Osteoblast (primary cell): ENCODE results near the gene SERPINA4. TPM values are rescaled to one million over a fixed set of nuclear protein-coding genes. Genes with fewer than 3 reads are reported as not detected.

Source experiments
- DNase-seq: peaks from one replicate; pipeline ENCODE4 v3.0.0; 2011; ENCODE audit warnings: low spot score, mixed read lengths; ENCODE audit not compliant: insufficient read length; ENCODE audit errors: missing footprints
- H2AFZ ChIP-seq: 2 replicates; pipeline ENCODE4 v1.6.0; 2011; ENCODE audit warnings: mild to moderate bottlenecking, low read length
- H3K27ac ChIP-seq: 2 replicates; pipeline ENCODE4 v1.5.1; 2011; ENCODE audit warnings: mild to moderate bottlenecking, low read depth, low read length, moderate library complexity
- H3K27me3 ChIP-seq: 2 replicates; pipeline ENCODE4 v1.6.0; 2012; ENCODE audit warnings: mild to moderate bottlenecking, control low read depth, inconsistent platforms, low read length, moderate library complexity; ENCODE audit not compliant: insufficient read depth
- H3K36me3 ChIP-seq: 2 replicates; pipeline ENCODE4 v1.5.1; 2011; ENCODE audit warnings: mild to moderate bottlenecking, low read length, control low read depth, moderate library complexity; ENCODE audit not compliant: insufficient read depth
- H3K4me1 ChIP-seq: 2 replicates; pipeline ENCODE4 v1.5.1; 2011; ENCODE audit warnings: mild to moderate bottlenecking, low read length, control low read depth, moderate library complexity; ENCODE audit not compliant: insufficient read depth
- H3K4me2 ChIP-seq: 2 replicates; pipeline ENCODE4 v1.6.0; 2011; ENCODE audit warnings: mild to moderate bottlenecking, low read length; ENCODE audit not compliant: insufficient read depth
- H3K4me3 ChIP-seq: fragments of 200-600 bp; sonication (generic); 3 replicates; pipeline ENCODE4 v1.5.1; 2012; ENCODE audit warnings: mild to moderate bottlenecking, low read length, inconsistent platforms; ENCODE audit not compliant: insufficient read depth
- H3K79me2 ChIP-seq: 2 replicates; pipeline ENCODE4 v1.6.0; 2012; ENCODE audit warnings: mild to moderate bottlenecking, low read length, control low read depth, inconsistent platforms; ENCODE audit not compliant: insufficient read depth
- H3K9me3 ChIP-seq: 2 replicates; pipeline ENCODE4 v1.5.1; 2011; ENCODE audit warnings: low read depth, low read length, control low read depth
- H4K20me1 ChIP-seq: 2 replicates; pipeline ENCODE4 v1.6.0; 2012; ENCODE audit warnings: mild to moderate bottlenecking, low read length, control low read depth; ENCODE audit not compliant: insufficient read depth
- total RNA-seq: library from RNA; depleted of rRNA; stranded (reverse); fragments of >200 nt; gene quantifications from 2 replicates; pipeline ENCODE4 v1.2.3, GENCODE V29; 2012
- TF ChIP-seq, protein P1 (sequence below): IDR thresholded peaks from 2 replicates; pipeline ENCODE4 v1.5.1; 2011; ENCODE audit warnings: mild to moderate bottlenecking, low read depth, low read length, moderate library complexity; ENCODE audit errors: extremely low read depth

The SERPINA4 gene
- total RNA-seq, 1 donor, result not detected

DNA sequence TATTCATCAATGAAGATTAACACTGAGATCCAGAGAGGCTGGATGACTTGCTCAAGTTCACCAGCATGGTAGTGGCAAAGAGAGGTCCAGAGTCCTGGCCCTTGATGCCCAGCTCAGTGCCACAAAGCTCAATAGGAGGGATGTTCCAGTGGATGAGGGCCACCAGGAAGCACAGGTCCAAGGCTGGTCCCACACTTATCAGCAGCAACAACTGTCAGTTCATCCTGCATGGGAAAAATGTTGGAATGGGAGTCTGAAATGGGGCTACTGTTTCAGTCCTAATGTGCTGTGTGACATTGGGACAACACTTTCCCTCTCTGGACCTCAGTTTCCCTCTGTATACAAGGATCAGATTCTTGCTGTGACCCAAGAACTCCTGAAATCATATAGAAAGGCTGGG is 31.2 kb downstream of the SERPINA4 start:
- no peaks in the 10 kb centered on the region for H4K20me1 ChIP-seq
- no peaks in the 10 kb centered on the region for H3K4me1 ChIP-seq
- H2AFZ ChIP-seq, result no peak overlapping the region
- TF ChIP-seq, protein P1, sequence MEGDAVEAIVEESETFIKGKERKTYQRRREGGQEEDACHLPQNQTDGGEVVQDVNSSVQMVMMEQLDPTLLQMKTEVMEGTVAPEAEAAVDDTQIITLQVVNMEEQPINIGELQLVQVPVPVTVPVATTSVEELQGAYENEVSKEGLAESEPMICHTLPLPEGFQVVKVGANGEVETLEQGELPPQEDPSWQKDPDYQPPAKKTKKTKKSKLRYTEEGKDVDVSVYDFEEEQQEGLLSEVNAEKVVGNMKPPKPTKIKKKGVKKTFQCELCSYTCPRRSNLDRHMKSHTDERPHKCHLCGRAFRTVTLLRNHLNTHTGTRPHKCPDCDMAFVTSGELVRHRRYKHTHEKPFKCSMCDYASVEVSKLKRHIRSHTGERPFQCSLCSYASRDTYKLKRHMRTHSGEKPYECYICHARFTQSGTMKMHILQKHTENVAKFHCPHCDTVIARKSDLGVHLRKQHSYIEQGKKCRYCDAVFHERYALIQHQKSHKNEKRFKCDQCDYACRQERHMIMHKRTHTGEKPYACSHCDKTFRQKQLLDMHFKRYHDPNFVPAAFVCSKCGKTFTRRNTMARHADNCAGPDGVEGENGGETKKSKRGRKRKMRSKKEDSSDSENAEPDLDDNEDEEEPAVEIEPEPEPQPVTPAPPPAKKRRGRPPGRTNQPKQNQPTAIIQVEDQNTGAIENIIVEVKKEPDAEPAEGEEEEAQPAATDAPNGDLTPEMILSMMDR, result no peak
- no peaks in the 10 kb centered on the region for H3K79me2 ChIP-seq
- H3K27ac ChIP-seq, result no peak overlapping the region
- H3K36me3 ChIP-seq, result no peaks in the 10 kb centered on the region
- H3K9me3 ChIP-seq, result no peaks in the 10 kb centered on the region
- H3K27me3 ChIP-seq, result peaks cover under 1% of the 10 kb centered on the region
- DNase-seq, result no peak
- no peak overlapping the region for H3K4me3 ChIP-seq
- H3K4me2 ChIP-seq, result no peak overlapping the region

DNA sequence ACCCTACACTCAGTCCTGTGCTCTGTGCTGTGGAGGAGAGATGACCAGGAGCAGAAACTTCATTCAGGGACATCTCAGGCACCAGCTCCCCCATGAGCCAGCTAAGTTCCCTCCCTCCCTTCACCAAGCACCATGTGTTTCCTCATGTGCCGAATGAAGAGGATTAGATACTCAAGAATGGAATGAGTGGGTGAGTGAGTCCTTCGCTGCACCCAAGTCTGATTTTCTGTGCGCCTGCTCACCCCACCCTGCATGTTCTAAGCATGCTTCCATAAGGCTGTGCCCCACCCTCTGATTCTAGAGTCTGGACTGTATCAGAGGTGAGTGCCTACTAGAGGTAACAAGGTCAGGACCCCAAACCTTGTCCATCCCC is 32.1 kb downstream of the SERPINA4 start:
- TF ChIP-seq, protein P1, result no peak
- Histone ChIP-seq H3K27me3 (no peaks in the 10 kb centered on the region), H3K27ac (no peak overlapping the region), H3K36me3 (no peaks in the 10 kb centered on the region), H2AFZ (no peak overlapping the region), H3K4me1 (no peaks in the 10 kb centered on the region), H3K4me2 (no peak overlapping the region), H3K79me2 (no peaks in the 10 kb centered on the region), H3K4me3 (no peak overlapping the region), H3K9me3 (no peaks in the 10 kb centered on the region), H4K20me1 (no peaks in the 10 kb centered on the region)
- DNase-seq, result no peak

DNA sequence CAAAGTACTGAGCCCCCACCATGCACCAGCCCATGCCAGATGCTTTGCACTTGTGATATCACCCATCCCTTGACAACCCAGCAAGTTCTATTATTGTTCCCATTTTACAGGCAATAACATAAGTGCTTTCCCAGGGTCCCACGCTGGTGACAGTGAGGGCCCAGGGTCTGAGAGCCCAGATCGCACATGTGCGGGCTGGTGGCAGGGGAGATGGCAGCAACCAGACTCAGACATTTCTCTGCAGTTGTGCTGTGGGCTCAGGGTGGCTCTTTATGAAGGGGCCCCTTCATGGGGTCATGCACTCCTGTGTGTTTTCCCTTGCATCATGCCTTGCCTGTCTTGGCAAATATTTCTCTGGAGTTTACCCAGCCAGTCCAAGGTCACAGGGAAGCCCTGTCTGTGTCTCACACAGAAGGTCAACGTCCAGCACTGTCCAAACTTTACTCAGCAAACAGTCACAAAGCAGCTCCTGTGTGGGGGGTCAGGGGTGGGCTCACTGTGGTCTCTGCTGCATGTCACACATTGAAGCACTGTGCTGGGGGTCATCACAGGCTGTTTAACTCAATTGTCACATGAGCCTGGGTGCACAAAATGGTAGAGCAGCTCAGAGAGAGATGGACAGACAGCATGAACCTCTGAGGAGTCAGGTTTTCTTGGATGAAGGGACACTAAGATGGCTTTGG is 32.6 kb downstream of the SERPINA4 start:
- Histone ChIP-seq H3K4me2 (no peak overlapping the region), H3K4me3 (no peak overlapping the region), H3K79me2 (no peaks in the 10 kb centered on the region), H3K36me3 (no peaks in the 10 kb centered on the region), H3K4me1 (peaks cover 3% of the 10 kb centered on the region), H2AFZ (no peak overlapping the region), H4K20me1 (no peaks in the 10 kb centered on the region), H3K27me3 (no peaks in the 10 kb centered on the region), H3K27ac (no peak overlapping the region), H3K9me3 (no peaks in the 10 kb centered on the region)
- no peak for DNase-seq
- TF ChIP-seq, protein P1, result no peak

- no peaks in the 10 kb centered on the region for H4K20me1 ChIP-seq
- H3K27ac ChIP-seq, result no peak overlapping the region
- H3K4me1 ChIP-seq, result peaks cover 9% of the 10 kb centered on the region
- no peak for DNase-seq
- H3K27me3 ChIP-seq, result no peaks in the 10 kb centered on the region
- no peaks in the 10 kb centered on the region for H3K79me2 ChIP-seq
- TF ChIP-seq, protein P1, result no peak
- no peaks in the 10 kb centered on the region for H3K36me3 ChIP-seq
- H2AFZ ChIP-seq, result no peak overlapping the region
- no peaks in the 10 kb centered on the region for H3K9me3 ChIP-seq
- H3K4me3 ChIP-seq, result no peak overlapping the region
- H3K4me2 ChIP-seq, result no peak overlapping the region
These were observed 33.2 kb downstream of the SERPINA4 start for GRCh38 chr14:94594441-94594840.
